ENCODE data around the gene PRR36. TPM values are rescaled to one million over a fixed set of nuclear protein-coding genes. Genes with fewer than 3 reads are reported as not detected.

PRR36 gene
- total RNA-seq, 4 donors from 2014 or later: 0.16 TPM; not detected in 3

- WGBS, 2 donors (ENCODE audit: low coverage in 1 of 2): 91% methylated on average over 13 of the region's 19 CpGs; no CpG with 5 or more reads in 1 of the 2 donors
- TF ChIP-seq POLR2A (IDR thresholded peaks at IDR 0.05) (no peak), EP300 (IDR thresholded peaks at IDR 0.05; ENCODE audit: low read depth) (no peak), POLR2AphosphoS5 (IDR thresholded peaks at IDR 0.05) (no peak), CTCF (IDR thresholded peaks at IDR 0.05) (no peak)
- Histone ChIP-seq H3K4me1 (peaks cover 15 to 23% (median 17%) of the 10 kb centered on the region in 4 donors), H3K36me3 (peaks cover 0 to 29% (median 14%) of the 10 kb centered on the region in 4 donors), H3K27ac (no peak overlapping the region), H3K4me3 (no peak overlapping the region), H3K9me3 (no peaks in the 10 kb centered on the region), H3K27me3 (peaks cover under 1% of the 10 kb centered on the region)
- DNase-seq: no peak
- in situ Hi-C loops (cut with MboI; ENCODE audit: low pct_ligation_motif_present in 1 of 4, low pct_unique_long_range_greater_than_20kb in 1 of 4, low sequenced_read_pairs in 3 of 4): no loop called here
- intact Hi-C loops (cut with DNase I; ENCODE audit: low total_unique reads): loop anchor here (5.0 kb wide), 1 partner anchor 1552 kb away; no protein-coding TSS in a partner anchor
These were observed 34.7 kb upstream of the PRR36 start for GRCh38 chr19:7908742-7909461.

GRCh38 chr19:7908078-7908699 is 34.0 kb upstream of the PRR36 start:
- intact Hi-C loops (cut with DNase I; ENCODE audit: low total_unique reads): loop anchor here (5.0 kb wide), 1 partner anchor 1551 kb away; no protein-coding TSS in a partner anchor
- no peak for DNase-seq
- Histone ChIP-seq H3K4me1 (peaks cover 15 to 24% (median 17%) of the 10 kb centered on the region in 4 donors), H3K27ac (no peak overlapping the region), H3K27me3 (no peaks in the 10 kb centered on the region), H3K9me3 (no peaks in the 10 kb centered on the region), H3K36me3 (peaks cover 0 to 29% (median 14%) of the 10 kb centered on the region in 4 donors), H3K4me3 (no peak overlapping the region)
- in situ Hi-C loops (cut with MboI; ENCODE audit: low pct_ligation_motif_present in 1 of 4, low pct_unique_long_range_greater_than_20kb in 1 of 4, low sequenced_read_pairs in 3 of 4): no loop called here
- no peak for TF ChIP-seq POLR2A (IDR thresholded peaks at IDR 0.05)
- no peak for TF ChIP-seq POLR2AphosphoS5 (IDR thresholded peaks at IDR 0.05)
- no peak for TF ChIP-seq CTCF (IDR thresholded peaks at IDR 0.05)
- TF ChIP-seq EP300 (IDR thresholded peaks at IDR 0.05; ENCODE audit: low read depth): no peak
- 81% methylated on average over 14 of the region's 14 CpGs; no CpG with 5 or more reads in 1 of the 2 donors for whole genome bisulfite sequencing, 2 donors (ENCODE audit: low coverage in 1 of 2)

DNA sequence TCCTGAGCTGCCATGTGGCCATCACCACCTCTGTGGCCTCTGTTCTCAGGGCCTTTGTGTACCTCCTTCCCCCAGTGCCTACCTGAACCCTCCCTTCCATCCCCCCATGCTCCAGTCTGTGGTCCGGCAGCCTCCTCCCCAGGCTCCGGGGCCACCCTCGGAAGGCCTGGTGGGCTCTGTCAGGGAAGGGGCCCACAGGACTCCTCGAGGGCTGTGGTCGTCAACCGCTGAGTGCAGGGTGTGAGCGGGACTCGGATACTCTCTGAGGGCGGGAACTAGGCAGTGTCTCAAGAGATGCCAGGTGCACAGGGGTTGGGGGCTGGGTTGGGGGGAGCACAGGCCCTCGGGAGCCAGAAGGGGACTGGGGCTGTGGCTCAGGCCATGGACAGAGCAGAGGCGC is 33.4 kb upstream of the PRR36 start:
- Histone ChIP-seq H3K27me3 (no peaks in the 10 kb centered on the region), H3K4me3 (no peak overlapping the region), H3K4me1 (peaks cover 18 to 31% (median 24%) of the 10 kb centered on the region in 4 donors), H3K36me3 (peaks cover 0 to 26% (median 12%) of the 10 kb centered on the region in 4 donors), H3K27ac (no peak overlapping the region), H3K9me3 (no peaks in the 10 kb centered on the region)
- DNase-seq: peak; percentile 5
- TF ChIP-seq POLR2A (IDR thresholded peaks at IDR 0.05): no peak
- no peak for TF ChIP-seq EP300 (IDR thresholded peaks at IDR 0.05; ENCODE audit: low read depth)
- no peak for TF ChIP-seq CTCF (IDR thresholded peaks at IDR 0.05)
- TF ChIP-seq POLR2AphosphoS5 (IDR thresholded peaks at IDR 0.05): no peak
- 60 to 92% methylated on average over 1 to 11 of the region's 11 CpGs for WGBS, 2 donors (ENCODE audit: low coverage in 1 of 2)
- intact Hi-C loops (cut with DNase I; ENCODE audit: low total_unique reads): loop anchor here (5.0 kb wide), 1 partner anchor 1550 kb away; no protein-coding TSS in a partner anchor
- in situ Hi-C loops (cut with MboI; ENCODE audit: low pct_ligation_motif_present in 1 of 4, low pct_unique_long_range_greater_than_20kb in 1 of 4, low sequenced_read_pairs in 3 of 4): no loop called here

- H3K36me3 ChIP-seq: peaks cover 0 to 22% (median 10%) of the 10 kb centered on the region in 4 donors
These were observed 32.9 kb upstream of the PRR36 start for GRCh38 chr19:7907122-7907521.

More at GRCh38 chr19:7907122-7907521, 32.9 kb upstream of the PRR36 start:
- H3K27ac ChIP-seq: no peak overlapping the region
- intact Hi-C loops (cut with DNase I; ENCODE audit: low total_unique reads) (loop anchor here (5.0 kb wide), 1 partner anchor 1550 kb away; no protein-coding TSS in a partner anchor), in situ Hi-C loops (cut with MboI; ENCODE audit: low pct_ligation_motif_present in 1 of 4, low pct_unique_long_range_greater_than_20kb in 1 of 4, low sequenced_read_pairs in 3 of 4) (no loop called here)
- peak; percentile 7 for DNase-seq
- 89 to 93% methylated on average over 8 to 19 of the region's 19 CpGs for WGBS, 2 donors (ENCODE audit: low coverage in 1 of 2)
- no peak for TF ChIP-seq POLR2AphosphoS5 (IDR thresholded peaks at IDR 0.05)
- no peak for TF ChIP-seq POLR2A (IDR thresholded peaks at IDR 0.05)
- no peak for TF ChIP-seq CTCF (IDR thresholded peaks at IDR 0.05)
- no peak for TF ChIP-seq EP300 (IDR thresholded peaks at IDR 0.05; ENCODE audit: low read depth)
- peaks cover 18 to 32% (median 26%) of the 10 kb centered on the region in 4 donors for H3K4me1 ChIP-seq
- H3K4me3 ChIP-seq: no peak overlapping the region
- no peaks in the 10 kb centered on the region for H3K27me3 ChIP-seq
- no peaks in the 10 kb centered on the region for H3K9me3 ChIP-seq
